ENCODE results near the gene SND1. TPM values are rescaled to one million over a fixed set of nuclear protein-coding genes. Genes with fewer than 3 reads are reported as not detected.

The SND1 gene
- total and polyA plus RNA-seq, 2 of the 4 experiments (the other 2 are of a cell fraction): 154 to 294 TPM

- no peak overlapping the region for H2BK20ac ChIP-seq (ENCODE audit: low read depth, low read length)
- H3K18ac ChIP-seq (ENCODE audit: low read depth, low read length): no peak overlapping the region
- H3K4me3 ChIP-seq (ENCODE audit: insufficient read depth, low read depth, low read length): no peak overlapping the region
- no peak overlapping the region for H3K23ac ChIP-seq (ENCODE audit: low read depth, low read length)
- no peak overlapping the region for H3K9ac ChIP-seq (ENCODE audit: low read depth, low read length)
- ChIA-PET CTCF (interaction anchor here (1.1 to 1.5 kb wide), 2 partner anchors 14 to 15 kb away, joined by 3 to 5 read pairs; no protein-coding TSS in a partner anchor), POLR2A (ENCODE audit: unreplicated experiment) (no interaction called here)
- H2AK9ac ChIP-seq (replicated peaks; ENCODE audit: low read depth, low read length, poor library complexity): no peak overlapping the region
- no peak overlapping the region for H3K4me2 ChIP-seq (ENCODE audit: low read depth, low read length)
- DNase-seq: no peak
- H2BK5ac ChIP-seq (ENCODE audit: low read depth, low read length, poor library complexity, severe bottlenecking): no peak overlapping the region
- no peak overlapping the region; the same call in 1 of the 2 replicates for H3K14ac ChIP-seq (replicated peaks; ENCODE audit: low read depth, low read length)
- no peak for TF ChIP-seq CTCF (conservative IDR thresholded peaks at IDR 0.05; ENCODE audit: low read depth, low read length)
- no peaks in the 10 kb centered on the region for H3K4me1 ChIP-seq (ENCODE audit: control insufficient read depth, insufficient read depth, low read length)
- no peak overlapping the region for H2BK120ac ChIP-seq (ENCODE audit: low read depth, low read length)
- peaks cover 28 to 63% of the 10 kb centered on the region in 2 experiments for H3K79me1 ChIP-seq (ENCODE audit: low read depth in 1 of 2, low read length in 2 of 2)
- no peak overlapping the region for H2AK5ac ChIP-seq (ENCODE audit: low read depth, low read length)
- no peak overlapping the region for H3K56ac ChIP-seq (ENCODE audit: extremely low read depth, insufficient read depth, low read length)
- no peak for ATAC-seq (ENCODE audit: low read depth)
- H3K27me3 ChIP-seq (ENCODE audit: control insufficient read depth, insufficient read depth, low read length): no peaks in the 10 kb centered on the region
- in situ Hi-C loops (cut with MboI; ENCODE audit: low sequenced_read_pairs): no loop called here
- no peak overlapping the region for H2AFZ ChIP-seq (replicated peaks; ENCODE audit: low read length, poor library complexity)
- intact Hi-C loops (cut with micrococcal nuclease): no loop called here
- H4K8ac ChIP-seq (ENCODE audit: low read depth in 2 of 2, low read length in 2 of 2): no peak overlapping the region
- H2BK15ac ChIP-seq (ENCODE audit: low read depth, low read length): no peak overlapping the region
- BruUV-seq (replicated peaks): no TSS peak
- no peak overlapping the region for H3K4ac ChIP-seq (ENCODE audit: low read depth, low read length)
- dilution Hi-C loops (cut with HindIII; ENCODE audit: low sequenced_read_pairs, unreplicated experiment): no loop called here
- no peak overlapping the region for H4K91ac ChIP-seq (ENCODE audit: insufficient read depth, low read depth, low read length)
- H3K27ac ChIP-seq (ENCODE audit: insufficient read depth, low read length): no peak overlapping the region
- H4K5ac ChIP-seq (ENCODE audit: low read depth, low read length): no peak overlapping the region
- WGBS, 2 experiments (ENCODE audit: extremely low coverage in 2 of 2, insufficient read length in 1 of 2): no CpG with 5 or more reads among the region's 1 CpG
- peaks cover 24% of the 10 kb centered on the region; the same call in 1 of the 2 replicates for H4K20me1 ChIP-seq (ENCODE audit: insufficient read depth, low read length)
- peaks cover 8% of the 10 kb centered on the region for H3K36me3 ChIP-seq (ENCODE audit: control insufficient read depth, insufficient read depth, low read length)
- peaks cover 6% of the 10 kb centered on the region for H3K9me3 ChIP-seq (ENCODE audit: control insufficient read depth, insufficient read depth, low read length)
- peaks cover 11% of the 10 kb centered on the region for H3K9me1 ChIP-seq (ENCODE audit: insufficient read depth, low read length)
Observed at GRCh38 chr7:127980901-127981300, 328.9 kb downstream of the SND1 start.
